Memory B cell (primary cell): ENCODE data around the gene SLC17A9.

Source experiments
- ATAC-seq: fragments of 150-1000 bp; cut with Tn5 transposase; 2 replicates; pipeline ENCODE4 v1.10.0; 2021; ENCODE audit warnings: low read depth, mild to moderate bottlenecking, moderate library complexity
- DNase-seq, 2 donors: peaks; one replicate each; pipeline ENCODE4 v3.0.0; 2022; ENCODE audit warnings: low spot score in 2 of 2
- H3K27ac Mint-ChIP-seq: one replicate; pipeline ENCODE4 v1.8.0; 2022; ENCODE audit warnings: mild to moderate bottlenecking, moderate library complexity, mixed read lengths
- H3K27me3 Mint-ChIP-seq: one replicate; pipeline ENCODE4 v1.8.0; 2022; ENCODE audit warnings: mixed read lengths
- H3K36me3 Mint-ChIP-seq: one replicate; pipeline ENCODE4 v1.8.0; 2022; ENCODE audit warnings: mild to moderate bottlenecking, mixed read lengths
- H3K4me1 Mint-ChIP-seq: one replicate; pipeline ENCODE4 v1.8.0; 2022; ENCODE audit warnings: mixed read lengths
- H3K4me3 Mint-ChIP-seq: one replicate; pipeline ENCODE4 v1.8.0; 2022; ENCODE audit warnings: mild to moderate bottlenecking, moderate library complexity, mixed read lengths
- H3K9me3 Mint-ChIP-seq: one replicate; pipeline ENCODE4 v1.8.0; 2022; ENCODE audit warnings: mixed read lengths

The SLC17A9 gene

GRCh38 chr20:62994869-62995281 is 42.4 kb downstream of the SLC17A9 start:
- no peaks in the 10 kb centered on the region for H3K9me3 Mint-ChIP-seq
- H3K27ac Mint-ChIP-seq: no peak overlapping the region
- peaks cover 29% of the 10 kb centered on the region for H3K27me3 Mint-ChIP-seq
- no peak for ATAC-seq
- peaks cover 2% of the 10 kb centered on the region for H3K4me1 Mint-ChIP-seq
- DNase-seq: no peak
- no peaks in the 10 kb centered on the region for H3K36me3 Mint-ChIP-seq
- H3K4me3 Mint-ChIP-seq: no peak overlapping the region

- Mint-ChIP-seq H3K9me3 (no peaks in the 10 kb centered on the region), H3K4me3 (no peak overlapping the region), H3K27me3 (peaks cover 34% of the 10 kb centered on the region), H3K27ac (no peak overlapping the region), H3K4me1 (peaks cover 2% of the 10 kb centered on the region), H3K36me3 (no peaks in the 10 kb centered on the region)
- DNase-seq: no peak
- ATAC-seq: no peak
These were observed 43.0 kb downstream of the SLC17A9 start for GRCh38 chr20:62995481-62995880.

- H3K27ac Mint-ChIP-seq: no peak overlapping the region
- peaks cover 2% of the 10 kb centered on the region for H3K4me1 Mint-ChIP-seq
- H3K36me3 Mint-ChIP-seq: no peaks in the 10 kb centered on the region
- DNase-seq: no peak
- H3K27me3 Mint-ChIP-seq: peaks cover 35% of the 10 kb centered on the region
- no peak overlapping the region for H3K4me3 Mint-ChIP-seq
- ATAC-seq: no peak
- H3K9me3 Mint-ChIP-seq: no peaks in the 10 kb centered on the region
These were observed 43.5 kb downstream of the SLC17A9 start for GRCh38 chr20:62995898-62996595.

DNA sequence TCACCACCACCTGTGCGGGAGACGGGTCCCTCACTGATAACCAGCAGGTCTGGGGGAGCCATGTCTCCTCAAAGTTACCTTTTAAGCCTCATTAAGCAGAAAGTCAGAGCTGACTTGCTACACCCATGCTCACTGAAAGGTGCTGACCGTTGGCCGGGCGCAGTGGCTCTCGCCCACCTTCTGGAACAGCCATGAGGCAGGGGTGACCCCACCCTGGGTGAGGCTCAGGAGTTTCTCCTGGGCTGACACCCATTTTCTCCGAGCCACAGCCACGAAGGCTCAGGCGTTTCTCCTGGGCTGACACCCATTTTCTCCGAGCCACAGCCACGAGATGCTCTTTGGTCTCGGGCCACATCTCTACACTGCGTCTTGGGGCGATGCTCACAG is 44.1 kb downstream of the SLC17A9 start:
- ATAC-seq (no peak), DNase-seq (no peak)
- Mint-ChIP-seq H3K27ac (no peak overlapping the region), H3K36me3 (no peaks in the 10 kb centered on the region), H3K4me1 (peaks cover 2% of the 10 kb centered on the region), H3K9me3 (no peaks in the 10 kb centered on the region), H3K27me3 (peaks cover 35% of the 10 kb centered on the region), H3K4me3 (no peak overlapping the region)

- Mint-ChIP-seq H3K27ac (no peak overlapping the region), H3K4me3 (no peak overlapping the region), H3K4me1 (no peaks in the 10 kb centered on the region), H3K36me3 (no peaks in the 10 kb centered on the region), H3K9me3 (no peaks in the 10 kb centered on the region), H3K27me3 (peaks cover 32% of the 10 kb centered on the region)
- no peak for ATAC-seq
- no peak for DNase-seq
These were observed 45.0 kb downstream of the SLC17A9 start for GRCh38 chr20:62997417-62998035.

- Mint-ChIP-seq H3K27ac (no peak overlapping the region), H3K9me3 (no peaks in the 10 kb centered on the region), H3K4me3 (no peak overlapping the region), H3K4me1 (no peaks in the 10 kb centered on the region), H3K27me3 (peaks cover 33% of the 10 kb centered on the region), H3K36me3 (no peaks in the 10 kb centered on the region)
- DNase-seq: no peak
- ATAC-seq: no peak
These were observed 45.9 kb downstream of the SLC17A9 start for GRCh38 chr20:62998449-62998848.

GRCh38 chr20:62999580-62999979 is 47.1 kb downstream of the SLC17A9 start:
- DNase-seq (no peak), ATAC-seq (no peak)
- Mint-ChIP-seq H3K4me3 (no peak overlapping the region), H3K27ac (no peak overlapping the region), H3K36me3 (no peaks in the 10 kb centered on the region), H3K27me3 (peaks cover 35% of the 10 kb centered on the region), H3K9me3 (no peaks in the 10 kb centered on the region), H3K4me1 (peaks cover 2% of the 10 kb centered on the region)

DNA sequence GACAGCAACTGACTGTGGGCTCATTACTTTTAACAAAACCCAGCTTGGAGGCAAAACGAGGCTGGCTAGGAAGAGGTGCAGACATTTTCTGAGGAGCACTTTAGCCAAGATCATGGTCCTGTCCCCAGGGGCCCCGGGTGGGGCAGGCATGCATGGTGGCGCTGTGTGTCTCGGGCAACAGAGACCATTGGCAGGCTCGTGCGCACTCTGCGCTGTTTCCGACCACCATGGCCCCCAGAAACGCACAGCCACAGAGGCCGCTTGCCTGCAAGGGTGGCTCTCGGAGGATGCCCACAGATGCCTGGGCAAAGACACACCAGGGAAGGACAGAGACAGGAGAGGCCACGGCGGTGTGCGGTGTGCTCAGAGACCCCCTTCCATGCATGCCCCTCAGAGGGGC is 47.5 kb downstream of the SLC17A9 start:
- peaks cover 2% of the 10 kb centered on the region for H3K4me1 Mint-ChIP-seq
- H3K27me3 Mint-ChIP-seq: peaks cover 35% of the 10 kb centered on the region
- no peaks in the 10 kb centered on the region for H3K9me3 Mint-ChIP-seq
- H3K36me3 Mint-ChIP-seq: no peaks in the 10 kb centered on the region
- ATAC-seq (no peak), DNase-seq (no peak)
- H3K27ac Mint-ChIP-seq: no peak overlapping the region
- no peak overlapping the region for H3K4me3 Mint-ChIP-seq

GRCh38 chr20:63000958-63001357 is 48.4 kb downstream of the SLC17A9 start:
- peaks cover 37% of the 10 kb centered on the region for H3K27me3 Mint-ChIP-seq
- H3K9me3 Mint-ChIP-seq: no peaks in the 10 kb centered on the region
- H3K4me3 Mint-ChIP-seq: no peak overlapping the region
- no peak for DNase-seq
- no peak for ATAC-seq
- no peak overlapping the region for H3K27ac Mint-ChIP-seq
- peaks cover 2% of the 10 kb centered on the region for H3K4me1 Mint-ChIP-seq
- H3K36me3 Mint-ChIP-seq: no peaks in the 10 kb centered on the region

DNA sequence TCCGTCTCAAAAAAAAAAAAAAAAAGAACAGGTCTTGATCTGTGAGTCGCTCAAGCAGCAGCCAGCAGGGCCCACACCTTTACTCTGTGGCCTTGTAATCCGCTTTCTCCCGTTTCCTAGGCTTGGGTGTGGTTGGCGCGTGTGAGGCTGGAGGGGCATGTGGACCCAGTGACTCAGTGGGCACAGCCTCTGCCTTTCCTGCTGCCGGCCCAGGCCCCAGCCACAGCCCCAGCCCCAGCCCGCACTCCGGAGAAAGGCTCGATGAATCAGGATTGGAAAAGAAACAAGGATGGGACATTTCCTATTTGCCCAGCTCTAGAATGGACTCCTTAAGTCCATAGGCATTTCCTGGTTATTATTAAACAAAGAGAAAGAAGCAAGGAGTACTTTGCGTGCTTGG is 50.0 kb downstream of the SLC17A9 start:
- H3K9me3 Mint-ChIP-seq: no peaks in the 10 kb centered on the region
- H3K27ac Mint-ChIP-seq: no peak overlapping the region
- H3K4me3 Mint-ChIP-seq: no peak overlapping the region
- no peak for DNase-seq
- H3K27me3 Mint-ChIP-seq: peaks cover 33% of the 10 kb centered on the region
- ATAC-seq: no peak
- no peaks in the 10 kb centered on the region for H3K36me3 Mint-ChIP-seq
- peaks cover 2% of the 10 kb centered on the region for H3K4me1 Mint-ChIP-seq

DNA sequence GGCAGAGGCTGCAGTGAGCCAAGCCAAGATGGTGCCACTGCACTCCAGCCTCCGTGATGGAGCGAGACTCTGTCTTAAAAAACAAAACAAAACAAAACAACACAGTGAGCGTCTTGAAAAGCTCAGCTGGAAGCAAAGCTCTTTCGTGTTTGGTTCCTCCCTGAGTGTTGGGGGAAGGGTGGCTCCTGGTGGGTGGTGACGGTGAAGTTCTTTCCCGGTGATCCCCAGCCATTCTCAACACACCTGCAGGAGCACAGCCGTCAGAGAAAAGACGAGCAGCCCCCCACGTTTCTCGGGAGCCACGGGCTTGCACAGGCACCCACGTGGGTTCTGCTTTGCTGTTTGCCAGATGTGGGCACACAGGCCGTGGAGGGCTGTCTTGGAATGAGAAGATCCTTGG is 51.0 kb downstream of the SLC17A9 start:
- Mint-ChIP-seq H3K4me3 (no peak overlapping the region), H3K36me3 (no peaks in the 10 kb centered on the region), H3K4me1 (peaks cover 2% of the 10 kb centered on the region), H3K27me3 (peaks cover 28% of the 10 kb centered on the region), H3K9me3 (no peaks in the 10 kb centered on the region), H3K27ac (no peak overlapping the region)
- DNase-seq: no peak
- no peak for ATAC-seq

DNA sequence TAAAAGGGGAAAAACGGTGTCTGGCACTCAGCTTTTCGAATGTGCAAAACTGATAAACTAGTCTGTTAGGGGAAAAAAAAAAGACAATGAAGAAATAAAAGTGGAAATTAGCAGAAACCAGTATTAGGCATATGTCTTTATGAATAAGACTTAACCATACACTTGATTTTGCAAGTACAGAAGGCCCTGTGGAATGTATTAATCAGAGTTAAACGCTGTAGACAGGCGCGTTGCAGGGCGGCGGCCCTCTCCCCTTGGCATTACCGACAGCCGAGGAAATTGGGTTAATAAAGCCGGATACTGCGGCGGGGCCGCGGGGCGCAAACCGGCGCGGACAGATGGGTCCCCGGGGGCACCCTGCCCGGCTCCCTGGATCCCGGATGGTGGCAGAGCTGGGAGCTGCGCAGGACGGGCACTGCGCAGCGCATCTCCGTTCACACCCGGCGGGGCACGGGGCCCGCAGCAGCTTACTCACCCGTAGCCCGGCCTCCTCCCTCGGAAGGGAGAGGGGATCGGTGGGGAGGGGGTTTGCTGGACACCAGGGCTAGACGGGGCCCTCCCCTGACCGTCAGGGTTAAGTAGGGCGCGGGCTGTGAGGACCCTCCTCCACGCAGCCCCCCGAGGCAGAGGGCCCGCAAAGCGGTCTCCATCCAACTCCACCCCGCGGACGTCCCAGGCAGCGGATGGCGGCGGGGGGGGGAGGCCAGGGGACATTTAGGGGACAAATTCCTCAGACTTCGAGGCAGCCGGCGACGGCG is 52.3 kb downstream of the SLC17A9 start:
- H3K27me3 Mint-ChIP-seq: peaks cover 28% of the 10 kb centered on the region

GRCh38 chr20:63005365-63005861 is 52.9 kb downstream of the SLC17A9 start:
- ATAC-seq (no peak), DNase-seq (no peak)
- Mint-ChIP-seq H3K27me3 (peaks cover 26% of the 10 kb centered on the region), H3K9me3 (no peaks in the 10 kb centered on the region), H3K4me1 (peaks cover 13% of the 10 kb centered on the region), H3K36me3 (no peaks in the 10 kb centered on the region), H3K27ac (peak overlapping the region; percentile 69), H3K4me3 (no peak overlapping the region)

More for the DNA sequence above, 52.3 kb downstream of the SLC17A9 start:
- Mint-ChIP-seq H3K4me3 (no peak overlapping the region), H3K9me3 (no peaks in the 10 kb centered on the region), H3K27ac (peak overlapping the region; percentile 50), H3K4me1 (peaks cover 7% of the 10 kb centered on the region), H3K36me3 (no peaks in the 10 kb centered on the region)
- ATAC-seq (no peak), DNase-seq (no peak)

DNA sequence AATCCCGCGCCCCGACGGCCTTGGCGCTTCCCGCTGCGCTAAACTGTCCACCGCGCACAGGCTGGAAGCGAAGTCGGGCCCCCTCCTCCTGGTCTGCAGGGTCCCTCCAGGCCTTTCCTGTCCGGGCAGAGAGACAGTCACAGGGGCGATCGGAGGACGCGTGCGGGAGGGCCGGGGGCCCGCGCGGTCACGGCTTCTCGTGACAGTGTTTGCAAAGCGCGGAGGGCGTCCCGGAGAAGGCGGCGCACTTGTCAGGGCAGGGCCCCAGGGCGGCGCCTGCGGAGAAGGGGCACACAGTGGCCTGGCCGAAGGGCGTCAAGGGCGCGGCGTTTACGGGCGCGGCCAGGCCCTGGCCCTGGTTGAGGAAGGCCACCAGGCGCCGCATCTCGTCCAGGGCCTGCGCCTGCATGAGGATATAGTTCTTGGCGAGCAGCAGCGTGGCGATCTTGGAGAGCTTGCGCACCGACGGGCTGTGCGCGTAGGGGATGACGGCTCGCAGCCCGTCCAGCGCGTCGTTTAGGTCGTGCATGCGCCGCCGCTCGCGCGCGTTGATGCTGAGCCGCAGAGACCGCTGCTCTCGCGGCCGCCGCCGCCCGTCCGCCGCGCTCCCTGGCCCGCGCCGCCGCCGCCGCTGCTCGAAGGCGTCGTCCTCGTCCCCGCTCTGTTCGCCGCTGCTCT is 53.5 kb downstream of the SLC17A9 start:
- H3K27me3 Mint-ChIP-seq: peaks cover 28% of the 10 kb centered on the region
- H3K9me3 Mint-ChIP-seq: no peaks in the 10 kb centered on the region
- DNase-seq (peak in 1 of 2 donors; percentile 37), ATAC-seq (no peak)
- H3K36me3 Mint-ChIP-seq: no peaks in the 10 kb centered on the region
- H3K4me1 Mint-ChIP-seq: peaks cover 14% of the 10 kb centered on the region
- no peak overlapping the region for H3K4me3 Mint-ChIP-seq
- H3K27ac Mint-ChIP-seq: peak overlapping the region; percentile 69
